Measurements from ENCODE around the gene ZFC3H1.

The ZFC3H1 gene

GRCh38 chr12:71665090-71665463 is 1.4 kb upstream of the ZFC3H1 start:
- in situ Hi-C loops (cut with HindIII; ENCODE audit: low pct_unique_long_range_greater_than_20kb, low sequenced_read_pairs): no loop called here
- DNase-seq (ENCODE audit: low read depth in 1 of 2, low spot score in 1 of 2): peak in 1 of 2 experiments; percentile 19
- TF ChIP-seq JUND (IDR thresholded peaks at IDR 0.05; ENCODE audit: low read depth): no peak

GRCh38 chr12:71664411-71665089 is 902 bp upstream of the ZFC3H1 start:
- peak; percentile 9 for DNase-seq (ENCODE audit: low read depth in 1 of 2, low spot score in 1 of 2)
- in situ Hi-C loops (cut with HindIII; ENCODE audit: low pct_unique_long_range_greater_than_20kb, low sequenced_read_pairs): no loop called here
- no peak for TF ChIP-seq JUND (IDR thresholded peaks at IDR 0.05; ENCODE audit: low read depth)

GRCh38 chr12:71662849-71663560 is 643 bp downstream of the ZFC3H1 start:
- TF ChIP-seq JUND (IDR thresholded peaks at IDR 0.05; ENCODE audit: low read depth): no peak
- in situ Hi-C loops (cut with HindIII; ENCODE audit: low pct_unique_long_range_greater_than_20kb, low sequenced_read_pairs): no loop called here
- DNase-seq (ENCODE audit: low read depth in 1 of 2, low spot score in 1 of 2): peak; percentile 14 to 57

- in situ Hi-C loops (cut with HindIII; ENCODE audit: low pct_unique_long_range_greater_than_20kb, low sequenced_read_pairs): no loop called here
- DNase-seq (ENCODE audit: low read depth in 1 of 2, low spot score in 1 of 2): no peak
- TF ChIP-seq JUND (IDR thresholded peaks at IDR 0.05; ENCODE audit: low read depth): no peak
Measured at GRCh38 chr12:71661977-71662530, 1.6 kb downstream of the ZFC3H1 start.

GRCh38 chr12:71656740-71657139 is 6.9 kb downstream of the ZFC3H1 start:
- in situ Hi-C loops (cut with HindIII; ENCODE audit: low pct_unique_long_range_greater_than_20kb, low sequenced_read_pairs): no loop called here
- no peak for TF ChIP-seq JUND (IDR thresholded peaks at IDR 0.05; ENCODE audit: low read depth)

GRCh38 chr12:71655907-71656306 is 7.7 kb downstream of the ZFC3H1 start:
- no peak for TF ChIP-seq JUND (IDR thresholded peaks at IDR 0.05; ENCODE audit: low read depth)
- in situ Hi-C loops (cut with HindIII; ENCODE audit: low pct_unique_long_range_greater_than_20kb, low sequenced_read_pairs): no loop called here
- no peak for DNase-seq (ENCODE audit: low read depth in 1 of 2, low spot score in 1 of 2)

More at GRCh38 chr12:71656740-71657139, 6.9 kb downstream of the ZFC3H1 start:
- DNase-seq (ENCODE audit: low read depth in 1 of 2, low spot score in 1 of 2): no peak

GRCh38 chr12:71655495-71655894 is 8.2 kb downstream of the ZFC3H1 start:
- in situ Hi-C loops (cut with HindIII; ENCODE audit: low pct_unique_long_range_greater_than_20kb, low sequenced_read_pairs): no loop called here
- no peak for DNase-seq (ENCODE audit: low read depth in 1 of 2, low spot score in 1 of 2)
- no peak for TF ChIP-seq JUND (IDR thresholded peaks at IDR 0.05; ENCODE audit: low read depth)

- TF ChIP-seq JUND (IDR thresholded peaks at IDR 0.05; ENCODE audit: low read depth): no peak
- in situ Hi-C loops (cut with HindIII; ENCODE audit: low pct_unique_long_range_greater_than_20kb, low sequenced_read_pairs): no loop called here
- no peak for DNase-seq (ENCODE audit: low read depth in 1 of 2, low spot score in 1 of 2)
Measured at GRCh38 chr12:71654200-71654599, 9.4 kb downstream of the ZFC3H1 start.

- in situ Hi-C loops (cut with HindIII; ENCODE audit: low pct_unique_long_range_greater_than_20kb, low sequenced_read_pairs): no loop called here
- no peak for TF ChIP-seq JUND (IDR thresholded peaks at IDR 0.05; ENCODE audit: low read depth)
- no peak for DNase-seq (ENCODE audit: low read depth in 1 of 2, low spot score in 1 of 2)
Measured at GRCh38 chr12:71653137-71653536, 10.5 kb downstream of the ZFC3H1 start.

- in situ Hi-C loops (cut with HindIII; ENCODE audit: low pct_unique_long_range_greater_than_20kb, low sequenced_read_pairs): no loop called here
- no peak for TF ChIP-seq JUND (IDR thresholded peaks at IDR 0.05; ENCODE audit: low read depth)
Measured at GRCh38 chr12:71652656-71653055, 11.0 kb downstream of the ZFC3H1 start.

GRCh38 chr12:71649401-71649800 is 14.2 kb downstream of the ZFC3H1 start:
- TF ChIP-seq JUND (IDR thresholded peaks at IDR 0.05; ENCODE audit: low read depth): no peak
- DNase-seq (ENCODE audit: low read depth in 1 of 2, low spot score in 1 of 2): no peak
- in situ Hi-C loops (cut with HindIII; ENCODE audit: low pct_unique_long_range_greater_than_20kb, low sequenced_read_pairs): no loop called here

More at GRCh38 chr12:71652656-71653055, 11.0 kb downstream of the ZFC3H1 start:
- DNase-seq (ENCODE audit: low read depth in 1 of 2, low spot score in 1 of 2): no peak

GRCh38 chr12:71648537-71648936 is 15.1 kb downstream of the ZFC3H1 start:
- no peak for TF ChIP-seq JUND (IDR thresholded peaks at IDR 0.05; ENCODE audit: low read depth)
- DNase-seq (ENCODE audit: low read depth in 1 of 2, low spot score in 1 of 2): no peak
- in situ Hi-C loops (cut with HindIII; ENCODE audit: low pct_unique_long_range_greater_than_20kb, low sequenced_read_pairs): no loop called here

- TF ChIP-seq JUND (IDR thresholded peaks at IDR 0.05; ENCODE audit: low read depth): no peak
- DNase-seq (ENCODE audit: low read depth in 1 of 2, low spot score in 1 of 2): no peak
- in situ Hi-C loops (cut with HindIII; ENCODE audit: low pct_unique_long_range_greater_than_20kb, low sequenced_read_pairs): no loop called here
Measured at GRCh38 chr12:71646512-71646911, 17.1 kb downstream of the ZFC3H1 start.

Measured in T47D (cell line).